Right hindlimb (tissue), 1 donor: ENCODE data around the gene DRD3.
A peak's percentile ranks its signal among the peaks of the same experiment; 100 is the strongest.

Experiments used
- DNase-seq: peaks from one replicate; pipeline ENCODE4 v3.0.0-alpha.2; 2018

Gene DRD3

DNA sequence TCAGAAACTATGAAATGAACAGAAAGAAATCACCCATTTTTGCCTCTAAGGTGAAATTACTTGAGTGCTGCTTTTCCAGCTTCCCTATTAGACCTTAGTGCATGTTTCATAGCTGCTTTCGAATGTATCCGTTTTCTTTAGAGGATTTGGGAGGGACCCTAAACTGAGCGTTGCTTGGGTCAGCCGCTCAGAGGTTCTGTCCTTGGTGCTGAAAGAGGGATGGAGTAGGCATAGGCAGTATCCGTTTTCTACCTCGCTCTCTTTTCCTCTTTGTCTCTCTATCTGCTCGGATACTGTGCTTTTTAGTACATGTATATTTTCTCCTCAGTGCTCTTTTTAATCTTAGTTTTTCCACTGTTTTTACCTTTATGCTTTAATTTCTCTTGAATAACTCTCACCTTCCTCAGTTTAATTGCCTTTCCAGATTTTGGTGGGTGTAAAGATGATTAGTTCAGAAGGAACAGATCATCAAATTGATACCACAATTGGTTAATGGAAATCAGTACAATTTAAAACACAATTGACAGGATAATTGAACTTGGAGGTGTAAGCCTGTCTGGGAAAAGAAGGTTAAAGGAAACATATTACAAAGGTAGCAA is at the start of gene DRD3:
DRD3 (minus strand) TSS at position 283 of the 599 bp plus-strand sequence. CDS start 7,060 bp downstream, outside the sequence.
- peak; percentile 39 for DNase-seq

DNA sequence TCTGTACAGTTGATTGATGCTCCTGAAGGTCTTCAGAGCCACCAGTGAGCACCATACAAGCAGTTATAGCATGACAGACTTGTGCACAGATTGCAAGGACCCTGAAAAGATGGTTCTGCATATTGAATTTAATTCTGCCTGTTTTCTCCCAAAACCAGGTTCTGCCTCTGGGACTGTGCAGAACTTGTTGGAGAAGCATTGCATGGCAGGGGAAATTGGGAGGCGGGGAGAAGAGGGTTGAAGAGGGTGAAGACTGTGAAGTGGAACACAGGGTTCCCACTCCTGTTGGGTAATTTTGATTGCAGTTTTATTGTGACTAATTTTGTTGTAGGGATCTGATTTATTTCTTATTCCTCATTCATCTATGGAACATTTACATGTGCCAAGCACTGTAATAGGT is 48.2 kb upstream of the DRD3 start:
- no peak for DNase-seq

GRCh38 chr3:114226313-114226712 is 47.5 kb upstream of the DRD3 start:
- no peak for DNase-seq

- no peak for DNase-seq
Measured at GRCh38 chr3:114223143-114223542, 44.3 kb upstream of the DRD3 start.

DNA sequence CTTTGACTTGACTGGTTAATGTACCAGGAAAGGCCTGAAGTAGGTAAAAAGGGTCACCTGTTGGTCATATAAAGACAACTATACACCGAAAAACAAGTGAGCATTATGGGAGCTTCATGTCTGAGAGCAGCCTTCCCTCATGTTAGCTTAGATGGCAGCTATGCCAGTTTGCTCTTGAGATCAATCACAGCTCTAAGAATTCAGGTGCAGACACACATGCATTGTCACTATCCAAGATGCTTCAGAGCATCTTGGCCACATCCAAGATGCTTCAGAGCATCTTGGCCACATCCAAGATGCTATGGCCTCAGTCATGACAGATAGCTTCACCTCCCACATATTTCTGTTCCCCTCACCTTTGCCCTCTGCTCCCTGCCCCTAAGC is 43.0 kb upstream of the DRD3 start:
- no peak for DNase-seq

GRCh38 chr3:114221165-114221880 is 42.5 kb upstream of the DRD3 start:
- no peak for DNase-seq

GRCh38 chr3:114219741-114220140 is 40.9 kb upstream of the DRD3 start:
- DNase-seq = no peak

DNA sequence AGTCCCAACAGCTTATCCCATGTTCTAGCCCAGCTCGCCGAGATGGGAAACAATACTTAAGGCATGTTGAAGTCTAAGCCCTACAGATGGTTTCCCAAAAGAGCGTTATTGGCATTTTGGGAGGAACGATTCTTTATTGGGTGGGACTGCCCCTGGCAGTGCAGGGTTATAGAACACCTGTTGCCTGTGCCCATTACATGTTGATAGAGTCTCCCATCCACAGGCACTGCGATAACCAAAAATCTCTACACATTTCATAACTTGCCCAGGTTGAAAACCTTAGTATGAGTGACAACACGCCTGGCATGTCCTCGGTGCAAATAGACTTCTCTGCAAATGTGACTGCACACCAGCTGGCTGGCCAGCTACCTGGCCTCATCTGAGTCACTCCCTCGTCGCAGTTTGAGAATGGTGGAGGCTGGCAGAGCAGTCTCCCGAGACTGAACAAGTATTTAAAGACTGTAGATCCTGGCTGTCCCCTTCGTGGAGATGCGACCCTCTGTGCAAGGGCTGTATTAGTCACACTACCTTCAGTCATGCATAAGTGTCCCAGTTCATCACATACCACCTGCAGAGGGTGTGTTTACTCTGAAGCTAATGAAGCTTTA is 39.8 kb upstream of the DRD3 start:
- no peak for DNase-seq

DNA sequence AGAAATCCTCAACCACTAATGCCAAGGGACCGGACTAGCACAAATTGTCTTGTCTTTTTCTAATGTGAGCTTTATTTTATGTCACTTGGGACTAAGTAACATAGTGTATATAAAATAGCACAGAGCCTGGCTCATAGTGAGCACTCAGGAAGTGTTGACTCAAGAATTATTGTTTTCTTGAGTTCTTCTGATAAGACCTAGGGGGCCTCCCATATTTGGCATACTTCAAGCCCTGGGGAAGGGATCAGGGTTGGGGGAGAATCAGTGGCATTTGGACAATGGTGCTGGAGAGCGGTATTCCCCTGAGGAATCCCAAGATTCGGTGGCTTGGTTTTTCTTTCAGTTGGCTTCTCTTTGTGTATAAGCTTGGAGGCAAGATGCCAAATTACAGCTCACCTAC is 39.2 kb upstream of the DRD3 start:
- no peak for DNase-seq

GRCh38 chr3:114217266-114217665 is 38.4 kb upstream of the DRD3 start:
- DNase-seq = no peak

DNA sequence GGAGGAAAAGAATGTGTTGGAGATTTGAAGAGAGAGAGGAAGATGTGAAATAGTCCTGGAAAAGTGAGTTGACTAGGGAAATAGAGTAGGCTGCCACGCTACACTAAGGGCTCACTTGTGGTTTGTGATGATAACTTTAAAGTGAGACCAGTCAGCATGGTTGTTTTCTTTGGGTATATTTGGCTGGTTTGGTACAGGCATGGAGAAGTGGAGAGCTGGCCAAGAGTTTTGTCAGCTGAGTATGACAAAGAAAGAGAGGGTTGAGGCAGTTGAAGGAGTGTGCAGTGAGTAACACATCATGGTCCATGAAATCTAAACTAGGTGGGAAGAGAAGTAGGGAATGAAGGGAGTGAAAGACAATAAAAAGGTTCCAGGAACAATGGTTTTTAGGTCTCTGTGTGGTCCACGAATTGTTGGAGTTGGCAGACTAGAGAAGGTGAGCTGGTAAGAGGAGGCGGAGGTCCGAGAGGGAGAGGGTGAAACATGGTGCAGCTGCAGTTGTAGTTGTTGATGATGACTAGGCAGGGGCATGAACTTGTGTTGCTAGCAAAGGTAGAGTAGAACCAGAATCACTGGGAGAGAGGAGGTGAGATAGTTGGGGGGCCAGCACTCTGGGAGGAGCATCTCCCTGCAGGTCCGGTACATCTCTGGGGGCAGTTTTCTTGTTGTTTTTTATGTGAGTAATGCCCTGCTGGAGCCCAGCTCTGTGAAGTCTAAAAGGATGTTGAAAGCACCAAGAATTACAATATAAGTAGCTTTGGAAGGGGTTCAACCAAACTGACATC is 37.5 kb upstream of the DRD3 start:
- no peak for DNase-seq

DNA sequence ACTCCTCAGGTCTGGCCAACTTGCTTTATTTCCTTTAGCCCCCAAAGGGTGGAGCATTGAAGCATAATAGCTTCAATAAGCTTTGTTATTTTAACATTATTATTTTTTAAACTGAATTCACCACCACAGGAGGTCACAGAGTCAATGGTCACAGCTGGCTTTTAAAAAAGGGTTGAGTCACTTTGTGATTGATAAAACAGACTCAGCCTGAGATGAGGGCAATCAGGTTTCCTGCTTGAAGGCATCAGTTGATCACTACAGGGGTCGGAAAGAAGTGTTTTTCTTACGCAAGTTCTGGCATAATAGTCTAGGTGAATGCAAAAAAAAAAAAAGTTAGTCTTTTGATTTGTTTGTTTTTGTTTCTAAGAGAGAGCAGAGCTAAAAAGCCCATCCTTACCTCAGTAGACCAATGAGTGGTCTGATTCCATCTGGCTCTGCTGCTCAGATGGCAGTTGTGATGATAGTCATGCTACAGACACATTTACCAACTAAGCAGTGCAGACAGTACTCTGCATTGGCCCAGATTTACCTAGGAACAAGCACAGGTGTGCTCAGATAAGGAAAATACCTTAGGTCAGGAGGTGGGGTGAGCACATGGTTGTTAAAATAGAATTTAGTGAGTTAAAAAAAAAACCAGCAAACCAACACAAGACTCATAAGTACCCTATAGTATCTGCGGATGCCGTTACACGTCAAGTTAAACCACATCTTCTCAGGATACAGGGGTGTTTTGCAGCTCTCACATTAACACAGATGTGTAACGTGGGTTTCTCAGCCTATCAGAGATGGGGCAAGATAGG is 35.9 kb upstream of the DRD3 start:
- DNase-seq = no peak

GRCh38 chr3:114213627-114214541 is 35.0 kb upstream of the DRD3 start:
- DNase-seq = no peak

DNA sequence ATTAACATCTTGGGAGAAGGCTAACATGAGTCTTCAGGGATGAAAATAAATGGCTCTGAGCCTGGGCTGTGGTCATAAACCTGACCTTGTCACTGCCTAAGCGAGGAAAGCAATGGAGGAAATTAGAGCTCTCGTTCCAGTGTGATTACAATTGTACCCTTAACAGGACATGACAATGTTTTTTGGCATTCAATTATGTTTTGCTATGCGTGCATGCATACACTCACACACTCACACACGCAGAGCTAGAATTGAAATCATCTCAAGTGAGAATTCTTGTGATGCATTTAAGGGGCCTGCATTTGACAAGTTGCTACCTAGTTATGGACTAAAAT is 34.4 kb upstream of the DRD3 start:
- DNase-seq = no peak

DNA sequence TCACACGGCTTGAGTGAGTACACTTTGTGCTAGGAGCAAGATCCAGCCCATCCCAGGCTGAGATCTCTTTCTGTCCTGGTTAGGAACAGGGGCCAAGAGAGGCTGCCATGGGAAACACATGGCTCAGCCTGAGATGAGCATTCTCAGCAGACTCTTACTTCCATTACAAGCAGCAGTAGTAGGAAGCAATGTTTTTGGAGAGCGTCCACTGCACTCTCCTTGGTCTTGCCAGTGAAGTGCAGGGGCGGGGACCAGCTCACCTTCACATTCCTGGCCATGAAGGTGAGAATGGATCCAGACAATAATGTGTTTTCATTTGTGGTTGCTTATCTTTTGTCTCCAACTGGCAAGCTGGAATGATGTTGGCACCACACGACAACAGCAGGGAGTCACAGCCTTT is 33.8 kb upstream of the DRD3 start:
- DNase-seq = no peak

GRCh38 chr3:114207768-114208167 is 28.9 kb upstream of the DRD3 start:
- DNase-seq = no peak

DNA sequence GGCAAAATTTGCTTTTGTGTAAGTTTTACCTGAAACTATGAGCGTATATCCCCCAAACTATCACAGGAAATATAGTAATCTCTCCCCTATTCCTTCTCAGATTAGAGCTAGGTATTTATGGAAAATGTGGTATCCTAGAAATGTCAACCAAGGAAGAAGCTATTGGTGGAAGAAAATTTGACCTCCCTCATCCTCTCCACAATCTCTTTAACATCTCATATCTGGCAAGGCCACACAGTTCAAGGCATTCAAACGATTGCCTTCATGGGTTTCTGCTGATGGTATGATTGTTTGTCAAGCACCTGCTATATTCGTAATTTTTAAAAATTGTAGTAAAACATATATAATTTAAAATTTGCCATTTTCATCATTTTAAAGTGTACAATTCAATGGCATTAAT is 27.5 kb upstream of the DRD3 start:
- DNase-seq = no peak

DNA sequence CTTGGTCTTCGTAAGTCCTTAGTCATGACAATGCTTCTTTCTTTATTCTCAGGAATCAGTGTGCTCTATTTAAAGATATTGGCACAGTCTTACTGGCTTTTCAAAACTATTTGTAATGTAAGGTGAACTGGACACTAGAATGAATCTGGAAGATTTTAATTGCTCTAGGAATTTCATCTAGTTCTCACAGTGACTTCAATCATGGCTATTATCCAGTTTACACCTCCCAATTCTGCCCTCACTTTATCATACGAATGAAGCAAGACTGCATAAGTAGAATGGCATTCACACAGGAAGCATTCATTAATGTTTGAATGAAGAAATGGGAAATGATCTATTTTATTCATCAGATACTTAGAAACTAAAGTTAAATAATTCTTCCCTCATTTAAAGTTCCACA is 26.7 kb upstream of the DRD3 start:
- no peak for DNase-seq

DNA sequence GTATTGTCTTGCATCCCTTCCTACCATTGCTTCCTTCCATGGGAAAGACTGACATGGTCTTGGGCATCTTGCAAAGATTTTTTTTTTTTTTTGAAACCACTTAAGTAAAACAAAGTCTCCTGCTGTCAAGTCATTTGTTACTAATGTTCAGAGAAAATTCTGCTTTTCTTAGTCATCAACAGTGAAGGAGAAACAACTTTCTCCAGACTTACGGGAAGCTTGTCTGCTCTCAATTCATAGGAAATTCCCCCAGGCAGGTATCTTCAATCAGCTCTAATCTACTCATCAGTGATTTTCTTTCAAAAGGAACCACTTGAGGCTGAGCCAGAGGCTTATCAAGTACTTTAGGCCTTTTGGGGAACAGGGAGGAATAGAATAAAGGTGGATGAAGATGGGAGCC is 15.9 kb upstream of the DRD3 start:
- DNase-seq = no peak

- no peak for DNase-seq
Measured at GRCh38 chr3:114192136-114192535, 13.3 kb upstream of the DRD3 start.

GRCh38 chr3:114186501-114186900 is 7.6 kb upstream of the DRD3 start:
- DNase-seq = no peak

DNA sequence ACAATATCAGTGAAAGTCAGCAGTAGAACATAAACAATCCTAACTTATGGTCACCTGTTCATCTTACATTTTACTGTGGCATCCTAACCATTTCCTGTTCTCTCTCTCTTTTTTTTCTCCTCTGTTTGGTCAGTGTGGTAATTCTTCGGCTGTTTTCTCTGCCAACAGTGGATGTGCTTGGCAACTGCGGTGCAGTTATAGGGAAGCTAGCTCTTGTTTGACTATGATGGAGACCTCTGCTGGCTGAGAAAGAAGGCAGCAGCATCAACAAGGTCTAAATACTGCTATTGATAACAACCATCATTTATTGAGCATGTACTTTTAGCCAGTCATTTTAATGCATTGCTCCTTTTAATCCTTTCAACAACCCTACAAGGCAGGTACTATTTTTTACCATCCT is 723 bp upstream of the DRD3 start:
- DNase-seq = no peak
